ENCODE results near the gene ADAMTS19.
A peak's percentile ranks its signal among the peaks of the same experiment; 100 is the strongest.
"Not testable (repeated sequence)": the region's sequence is repeated elsewhere in the genome, so short reads cannot be mapped to it uniquely, and the experiment has no call there.

Gene ADAMTS19

GRCh38 chr5:129591508-129592160 is 131.5 kb downstream of the ADAMTS19 start:
- no peak for DNase-seq (ENCODE audit: low read depth, low spot score)

GRCh38 chr5:129593525-129593924 is 133.4 kb downstream of the ADAMTS19 start:
- no peak for DNase-seq (ENCODE audit: low read depth, low spot score)

- DNase-seq (ENCODE audit: low read depth, low spot score): peak; percentile 19
Measured at GRCh38 chr5:129601576-129601975, 141.5 kb downstream of the ADAMTS19 start.

- DNase-seq (ENCODE audit: low read depth, low spot score): no peak
Measured at GRCh38 chr5:129608350-129608749, 148.3 kb downstream of the ADAMTS19 start.

GRCh38 chr5:129609710-129610109 is 149.6 kb downstream of the ADAMTS19 start:
- no peak for DNase-seq (ENCODE audit: low read depth, low spot score)

- no peak for DNase-seq (ENCODE audit: low read depth, low spot score)
Measured at GRCh38 chr5:129616517-129616916, 156.4 kb downstream of the ADAMTS19 start.

- no peak for DNase-seq (ENCODE audit: low read depth, low spot score)
Measured at GRCh38 chr5:129617206-129617605, 157.1 kb downstream of the ADAMTS19 start.

GRCh38 chr5:129619782-129620181 is 159.7 kb downstream of the ADAMTS19 start:
- no peak for DNase-seq (ENCODE audit: low read depth, low spot score)

GRCh38 chr5:129622531-129622930 is 162.4 kb downstream of the ADAMTS19 start:
- DNase-seq (ENCODE audit: low read depth, low spot score): no peak

- DNase-seq (ENCODE audit: low read depth, low spot score): no peak
Measured at GRCh38 chr5:129629575-129629974, 169.5 kb downstream of the ADAMTS19 start.

GRCh38 chr5:129630101-129630500 is 170.0 kb downstream of the ADAMTS19 start:
- no peak for DNase-seq (ENCODE audit: low read depth, low spot score)

GRCh38 chr5:129631961-129632360 is 171.9 kb downstream of the ADAMTS19 start:
- DNase-seq (ENCODE audit: low read depth, low spot score): no peak

GRCh38 chr5:129637501-129637900 is 177.4 kb downstream of the ADAMTS19 start:
- not testable (repeated sequence) for DNase-seq (ENCODE audit: low read depth, low spot score)

GRCh38 chr5:129639331-129639730 is 179.2 kb downstream of the ADAMTS19 start:
- DNase-seq (ENCODE audit: low read depth, low spot score): no peak

GRCh38 chr5:129652349-129653056 is 192.4 kb downstream of the ADAMTS19 start:
- peak; percentile 12 for DNase-seq (ENCODE audit: low read depth, low spot score)

- no peak for DNase-seq (ENCODE audit: low read depth, low spot score)
Measured at GRCh38 chr5:129653057-129653375, 192.9 kb downstream of the ADAMTS19 start.

- DNase-seq (ENCODE audit: low read depth, low spot score): no peak
Measured at GRCh38 chr5:129653442-129653841, 193.3 kb downstream of the ADAMTS19 start.

- peak; percentile 24 for DNase-seq (ENCODE audit: low read depth, low spot score)
Measured at GRCh38 chr5:129656952-129657351, 196.9 kb downstream of the ADAMTS19 start.

GRCh38 chr5:129658801-129659200 is 198.7 kb downstream of the ADAMTS19 start:
- DNase-seq (ENCODE audit: low read depth, low spot score): no peak

- DNase-seq (ENCODE audit: low read depth, low spot score): no peak
Measured at GRCh38 chr5:129661366-129662035, 201.4 kb downstream of the ADAMTS19 start.

- DNase-seq (ENCODE audit: low read depth, low spot score): peak; percentile 34
Measured at GRCh38 chr5:129664336-129664937, 204.3 kb downstream of the ADAMTS19 start.

- DNase-seq (ENCODE audit: low read depth, low spot score): peak; percentile 68
Measured at GRCh38 chr5:129670957-129671500, 210.9 kb downstream of the ADAMTS19 start.
